Effector memory CD4-positive, alpha-beta T cell (primary cell): ENCODE data around the gene CELA2B.

ENCODE experiments used
- DNase-seq, 3 donors: peaks; one replicate each; pipeline ENCODE4 v3.0.0-alpha.2; 2020
- H3K27ac ChIP-seq: 2 replicates; pipeline ENCODE4 v1.7.0; 2013; ENCODE audit warnings: mild to moderate bottlenecking, low read length, moderate library complexity; ENCODE audit not compliant: insufficient read depth, poor library complexity, severe bottlenecking
- H3K27me3 ChIP-seq: replicated peaks from 2 replicates; pipeline ENCODE4 v1.7.0; 2013; ENCODE audit warnings: mild to moderate bottlenecking, low read length; ENCODE audit not compliant: insufficient read depth, control insufficient read depth, poor library complexity, severe bottlenecking
- H3K36me3 ChIP-seq: 2 replicates; pipeline ENCODE4 v1.7.0; 2013; ENCODE audit warnings: mild to moderate bottlenecking, low read length, moderate library complexity; ENCODE audit not compliant: control insufficient read depth, insufficient read depth
- H3K4me1 ChIP-seq: 2 replicates; pipeline ENCODE4 v1.7.0; 2013; ENCODE audit warnings: low read length, mild to moderate bottlenecking; ENCODE audit not compliant: control insufficient read depth, insufficient read depth, poor library complexity, severe bottlenecking
- H3K4me3 ChIP-seq: 2 replicates; pipeline ENCODE4 v1.7.0; 2013; ENCODE audit warnings: low read length, low read depth, mild to moderate bottlenecking; ENCODE audit not compliant: insufficient read depth, poor library complexity, severe bottlenecking
- H3K9me3 ChIP-seq: 2 replicates; pipeline ENCODE4 v1.7.0; 2013; ENCODE audit warnings: mild to moderate bottlenecking, low read length, moderate library complexity; ENCODE audit not compliant: control insufficient read depth

Gene CELA2B

DNA sequence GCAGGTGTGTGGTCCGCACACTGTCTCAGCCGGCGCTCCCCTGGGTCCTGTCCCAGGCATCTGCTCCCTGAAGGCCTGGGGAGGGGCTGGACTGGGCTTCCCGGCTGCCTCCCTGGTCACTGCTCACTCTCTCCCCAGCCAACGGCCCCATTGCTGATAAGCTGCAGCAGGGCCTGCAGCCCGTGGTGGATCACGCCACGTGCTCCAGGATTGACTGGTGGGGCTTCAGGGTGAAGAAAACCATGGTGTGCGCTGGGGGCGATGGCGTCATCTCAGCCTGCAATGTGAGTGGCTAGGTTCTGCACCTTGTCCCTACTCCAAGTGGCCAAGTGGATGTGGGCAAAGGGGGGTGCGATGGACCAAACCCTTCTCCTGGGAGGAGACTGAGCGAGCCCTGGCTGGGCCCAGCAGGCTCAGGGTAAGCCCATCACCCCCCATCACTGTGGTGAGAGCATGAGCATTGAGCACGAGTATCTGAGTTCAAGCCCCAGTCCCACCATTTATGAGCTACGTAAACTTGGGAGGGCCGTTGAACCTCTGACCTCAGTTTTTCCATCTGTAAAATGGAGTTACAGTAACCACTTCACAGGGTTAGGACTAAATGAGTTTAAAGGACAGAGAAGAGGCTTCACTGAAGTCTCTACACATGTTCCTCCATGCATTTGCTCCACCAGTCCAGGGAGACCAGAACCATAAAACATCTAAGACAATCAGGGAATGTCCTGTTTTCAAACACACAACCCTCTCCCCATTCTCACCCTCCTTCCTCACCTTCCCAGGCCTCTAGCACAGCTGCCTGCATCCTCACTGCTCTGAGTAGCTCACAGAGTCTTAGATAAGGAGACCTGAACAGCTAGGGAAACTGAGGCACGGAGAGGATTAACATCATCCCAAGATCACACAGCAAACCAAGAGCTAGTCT is 31.2 kb upstream of the CELA2B start:
- Histone ChIP-seq H3K4me1 (no peaks in the 10 kb centered on the region), H3K27me3 (no peaks in the 10 kb centered on the region), H3K27ac (no peak overlapping the region), H3K9me3 (no peaks in the 10 kb centered on the region), H3K36me3 (no peaks in the 10 kb centered on the region), H3K4me3 (no peak overlapping the region)
- no peak for DNase-seq

DNA sequence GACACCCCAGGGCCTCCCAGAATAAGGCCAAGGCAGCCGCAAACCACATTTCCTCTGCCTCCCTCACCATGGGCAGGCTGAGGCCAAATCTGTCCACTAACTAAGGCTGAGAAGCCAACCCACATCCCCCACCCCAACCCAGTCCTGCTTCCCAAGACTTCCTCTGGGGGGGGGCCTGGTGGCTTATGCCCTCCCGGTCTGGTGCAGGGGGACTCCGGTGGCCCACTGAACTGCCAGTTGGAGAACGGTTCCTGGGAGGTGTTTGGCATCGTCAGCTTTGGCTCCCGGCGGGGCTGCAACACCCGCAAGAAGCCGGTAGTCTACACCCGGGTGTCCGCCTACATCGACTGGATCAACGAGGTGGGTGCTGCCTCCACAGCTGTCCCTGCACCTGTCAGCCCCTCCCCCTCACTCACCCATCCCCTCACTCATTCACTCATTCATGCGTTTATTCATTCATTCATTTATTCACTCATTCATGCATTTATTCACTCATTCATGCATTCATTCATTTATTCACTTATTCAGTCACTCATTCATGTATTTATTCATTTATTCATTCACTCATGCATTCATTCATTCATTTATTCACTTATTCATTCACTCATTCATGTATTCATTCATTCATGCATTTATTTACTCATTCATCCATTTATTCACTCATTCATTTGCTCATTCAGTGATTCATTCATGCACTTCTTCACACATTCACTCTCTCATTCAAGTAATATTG is 30.3 kb upstream of the CELA2B start:
- H3K27ac ChIP-seq = no peak overlapping the region
- H3K4me1 ChIP-seq = no peaks in the 10 kb centered on the region
- no peaks in the 10 kb centered on the region for H3K27me3 ChIP-seq
- no peaks in the 10 kb centered on the region for H3K36me3 ChIP-seq
- no peak for DNase-seq
- no peak overlapping the region for H3K4me3 ChIP-seq
- H3K9me3 ChIP-seq = no peaks in the 10 kb centered on the region

DNA sequence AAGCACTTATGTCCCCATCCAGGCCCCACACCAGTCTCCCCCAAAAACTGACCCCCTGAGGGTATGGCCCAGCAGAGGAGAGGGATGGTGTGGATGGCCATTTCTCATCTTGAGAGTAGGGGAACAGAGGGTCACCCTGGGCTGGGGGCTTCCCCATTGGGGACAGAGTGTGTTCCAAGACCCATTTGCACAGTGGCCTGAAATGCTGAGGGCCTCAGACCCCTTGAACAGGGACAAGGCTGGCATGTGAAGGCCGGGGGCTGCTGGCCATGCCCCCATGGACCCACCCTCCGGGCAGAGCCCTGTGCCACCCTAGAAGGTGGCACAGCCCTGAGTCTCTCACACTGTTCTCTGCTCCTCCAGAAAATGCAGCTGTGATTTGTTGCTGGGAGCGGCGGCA is 29.7 kb upstream of the CELA2B start:
- no peak for DNase-seq
- Histone ChIP-seq H3K27me3 (no peaks in the 10 kb centered on the region), H3K9me3 (no peaks in the 10 kb centered on the region), H3K4me1 (no peaks in the 10 kb centered on the region), H3K27ac (no peak overlapping the region), H3K36me3 (no peaks in the 10 kb centered on the region), H3K4me3 (no peak overlapping the region)

DNA sequence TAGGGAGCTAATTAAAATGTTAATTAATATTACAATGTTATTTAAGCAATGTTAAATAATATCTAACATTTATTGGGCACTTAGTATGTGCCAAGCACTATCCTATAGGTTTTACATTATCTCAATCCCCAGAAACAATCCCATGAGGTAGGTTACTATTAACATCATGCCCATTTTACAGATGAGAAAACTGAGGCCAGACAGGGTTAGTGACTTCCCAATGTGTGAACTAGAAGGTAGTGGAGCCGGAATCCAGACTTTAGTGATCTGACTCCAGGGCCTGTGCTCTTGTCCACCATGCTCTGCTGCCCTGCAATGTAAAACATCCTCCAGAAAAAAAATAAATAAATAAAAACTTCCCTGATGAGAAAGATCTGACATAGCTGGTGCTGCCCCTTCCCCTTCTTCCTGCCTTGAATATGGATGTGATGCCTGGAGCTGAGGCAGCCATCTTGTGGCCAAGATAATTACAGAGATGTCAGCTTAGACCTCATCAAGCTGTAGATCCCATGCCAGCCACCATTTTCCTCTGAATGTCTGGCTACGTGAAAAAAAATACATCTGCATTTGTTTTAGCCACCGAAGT is 26.9 kb upstream of the CELA2B start:
- Histone ChIP-seq H3K27me3 (no peaks in the 10 kb centered on the region), H3K27ac (no peak overlapping the region), H3K4me1 (no peaks in the 10 kb centered on the region), H3K4me3 (no peak overlapping the region), H3K9me3 (no peaks in the 10 kb centered on the region), H3K36me3 (no peaks in the 10 kb centered on the region)
- no peak for DNase-seq

DNA sequence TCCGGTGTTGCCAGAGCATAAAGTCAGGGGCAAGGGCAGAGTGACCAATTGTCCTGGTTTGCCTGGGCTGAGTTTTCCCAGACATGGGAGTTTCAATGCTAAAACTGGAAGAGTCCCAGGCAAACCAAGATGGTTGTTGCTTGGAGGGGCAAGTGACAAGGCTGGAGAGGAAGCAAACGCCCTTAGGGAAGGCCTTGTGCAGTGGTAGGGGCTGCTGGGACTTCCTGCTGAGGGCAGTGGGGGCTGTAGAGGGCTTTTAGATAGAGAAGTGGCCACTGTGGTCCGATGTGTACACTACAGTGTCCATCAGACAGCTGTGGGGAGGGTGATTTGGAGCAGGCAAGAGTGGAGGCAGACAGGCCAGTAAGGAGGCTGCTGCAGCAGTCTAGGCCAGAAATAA is 26.3 kb upstream of the CELA2B start:
- no peaks in the 10 kb centered on the region for H3K27me3 ChIP-seq
- no peak overlapping the region for H3K27ac ChIP-seq
- H3K36me3 ChIP-seq = no peaks in the 10 kb centered on the region
- H3K9me3 ChIP-seq = no peaks in the 10 kb centered on the region
- DNase-seq = no peak
- no peaks in the 10 kb centered on the region for H3K4me1 ChIP-seq
- no peak overlapping the region for H3K4me3 ChIP-seq

DNA sequence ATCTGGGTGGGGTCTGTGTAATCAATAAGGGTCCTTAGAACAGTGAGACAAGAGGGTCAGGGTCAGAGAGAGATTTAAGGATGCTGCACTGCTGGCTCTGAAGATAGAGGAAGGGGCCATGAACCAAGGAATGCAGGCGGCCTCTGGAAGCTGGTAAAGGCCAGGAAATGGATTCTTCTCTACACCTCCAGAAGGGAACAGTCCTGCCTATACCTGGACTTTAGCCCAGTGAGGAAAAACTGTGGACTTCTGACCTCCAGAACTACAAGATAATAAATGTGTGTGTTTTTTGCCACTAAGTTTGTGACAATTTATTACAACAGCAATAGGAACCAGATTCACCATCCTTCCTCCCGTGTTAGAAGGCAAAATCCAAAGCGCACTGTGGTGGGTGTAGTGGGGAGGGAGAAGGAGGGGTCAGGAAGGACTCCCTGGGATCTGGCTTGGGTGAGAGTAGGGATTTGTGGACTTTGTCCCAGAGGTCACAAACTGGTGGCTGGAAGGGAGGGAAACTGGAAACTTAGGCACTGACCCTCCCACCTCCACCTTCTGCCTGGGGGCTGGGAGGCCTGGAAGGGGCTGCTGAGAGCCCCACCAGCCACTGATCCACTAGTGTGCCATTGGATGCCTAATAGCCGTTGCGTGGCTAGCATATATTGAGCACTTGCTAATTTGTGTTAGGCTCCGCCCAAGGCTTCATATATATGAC is 24.7 kb upstream of the CELA2B start:
- H3K4me1 ChIP-seq = no peaks in the 10 kb centered on the region
- H3K36me3 ChIP-seq = no peaks in the 10 kb centered on the region
- H3K9me3 ChIP-seq = no peaks in the 10 kb centered on the region
- DNase-seq = no peak
- H3K27me3 ChIP-seq = no peaks in the 10 kb centered on the region
- no peak overlapping the region for H3K4me3 ChIP-seq
- H3K27ac ChIP-seq = no peak overlapping the region

DNA sequence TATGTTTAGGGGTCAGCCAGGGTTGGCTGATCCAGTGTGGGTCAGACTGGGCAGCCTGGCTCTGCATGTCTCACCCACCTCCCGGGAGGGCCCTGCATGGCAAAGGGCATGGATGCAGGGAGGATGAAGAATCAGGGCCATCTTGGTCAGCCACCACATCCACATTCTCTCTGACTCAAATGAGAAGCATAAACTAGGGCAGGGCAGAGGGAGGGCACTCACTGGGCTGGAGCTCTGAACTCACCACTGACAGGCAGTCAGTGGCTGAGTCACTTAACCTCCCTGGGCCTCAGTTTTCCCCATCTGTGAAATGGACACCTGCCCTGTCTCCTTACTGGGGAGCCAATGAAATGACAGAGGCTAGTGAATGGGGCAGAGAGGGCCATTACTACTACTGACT is 23.7 kb upstream of the CELA2B start:
- no peaks in the 10 kb centered on the region for H3K36me3 ChIP-seq

DNA sequence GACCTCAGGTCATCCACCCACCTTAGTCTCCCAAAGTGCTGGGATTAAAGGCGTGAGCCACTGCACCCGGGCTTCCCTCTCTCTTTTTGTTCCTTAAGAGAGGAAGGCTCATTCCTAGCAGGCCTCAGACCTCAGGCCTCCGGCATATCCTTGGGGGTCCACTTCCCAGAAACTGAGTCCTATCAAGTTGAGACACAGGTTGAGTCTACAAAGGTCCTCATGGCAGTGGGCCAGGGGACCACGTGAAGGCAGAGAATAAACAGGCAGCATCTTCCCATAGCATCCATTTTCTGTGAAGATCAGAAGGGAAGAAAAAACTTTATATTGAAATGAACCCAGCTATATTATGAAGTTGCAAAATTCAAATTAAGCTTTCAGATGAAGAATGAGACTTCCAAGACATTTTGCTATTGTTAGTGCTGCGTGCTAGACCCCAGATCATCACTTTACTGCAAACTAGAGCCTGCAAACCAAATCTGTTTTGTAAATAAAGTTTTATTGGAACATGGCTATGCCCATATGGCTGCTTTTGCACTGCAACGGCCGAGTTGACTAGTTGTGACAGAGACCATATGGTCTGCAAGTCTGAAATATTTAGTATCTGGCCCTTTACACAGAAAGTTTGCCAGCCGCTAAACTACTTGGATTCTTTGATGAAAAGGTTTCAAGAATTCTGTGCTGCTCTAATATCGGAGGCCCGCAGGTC is 22.9 kb upstream of the CELA2B start:
- no peaks in the 10 kb centered on the region for H3K36me3 ChIP-seq
- DNase-seq = no peak
- H3K4me1 ChIP-seq = no peaks in the 10 kb centered on the region
- no peak overlapping the region for H3K4me3 ChIP-seq
- no peaks in the 10 kb centered on the region for H3K27me3 ChIP-seq
- no peaks in the 10 kb centered on the region for H3K9me3 ChIP-seq
- no peak overlapping the region for H3K27ac ChIP-seq

More for the DNA sequence above, 23.7 kb upstream of the CELA2B start:
- H3K4me1 ChIP-seq = no peaks in the 10 kb centered on the region
- no peaks in the 10 kb centered on the region for H3K9me3 ChIP-seq
- no peak for DNase-seq
- H3K27me3 ChIP-seq = no peaks in the 10 kb centered on the region
- no peak overlapping the region for H3K27ac ChIP-seq
- H3K4me3 ChIP-seq = no peak overlapping the region

DNA sequence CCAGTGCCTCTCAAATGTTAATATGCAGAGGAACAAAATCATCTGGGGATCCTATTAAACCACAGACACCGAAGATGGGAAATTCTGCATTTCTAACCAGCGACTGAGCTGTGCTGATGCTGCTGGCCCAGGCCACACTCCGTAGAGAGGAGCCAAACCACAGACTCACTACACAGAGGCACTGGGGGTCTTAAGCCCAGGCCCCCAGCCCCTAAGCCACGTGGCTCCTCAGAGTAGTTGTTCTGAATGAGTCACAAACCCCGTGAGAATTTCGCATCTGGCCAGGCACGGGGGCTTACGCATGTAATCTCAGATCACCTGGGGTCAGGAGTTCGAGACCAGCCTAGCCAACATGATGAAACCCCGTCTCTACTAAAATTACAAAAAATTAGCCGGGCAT is 22.2 kb upstream of the CELA2B start:
- Histone ChIP-seq H3K4me1 (no peaks in the 10 kb centered on the region), H3K27ac (no peak overlapping the region), H3K4me3 (no peak overlapping the region), H3K36me3 (no peaks in the 10 kb centered on the region), H3K27me3 (no peaks in the 10 kb centered on the region), H3K9me3 (no peaks in the 10 kb centered on the region)
- no peak for DNase-seq
